Retinal pigment epithelial cell (primary cell): ENCODE results near the gene MYORG.
"Not testable (repeated sequence)": the region's sequence is repeated elsewhere in the genome, so short reads cannot be mapped to it uniquely, and the experiment has no call there.

Experiments used
- DNase-seq: peaks from one replicate; pipeline ENCODE4 v3.0.0-alpha.2; 2010; ENCODE audit warnings: low read depth
- H3K4me3 ChIP-seq: 2 replicates; pipeline ENCODE4 v1.5.1; 2011; ENCODE audit warnings: mild to moderate bottlenecking, low read length, control low read depth, moderate library complexity
- TF ChIP-seq, protein P1 (sequence below): conservative IDR thresholded peaks from 2 replicates; pipeline ENCODE4 v1.5.1; 2011; ENCODE audit warnings: low read depth, low read length, control low read depth, inconsistent platforms

MYORG gene

DNA sequence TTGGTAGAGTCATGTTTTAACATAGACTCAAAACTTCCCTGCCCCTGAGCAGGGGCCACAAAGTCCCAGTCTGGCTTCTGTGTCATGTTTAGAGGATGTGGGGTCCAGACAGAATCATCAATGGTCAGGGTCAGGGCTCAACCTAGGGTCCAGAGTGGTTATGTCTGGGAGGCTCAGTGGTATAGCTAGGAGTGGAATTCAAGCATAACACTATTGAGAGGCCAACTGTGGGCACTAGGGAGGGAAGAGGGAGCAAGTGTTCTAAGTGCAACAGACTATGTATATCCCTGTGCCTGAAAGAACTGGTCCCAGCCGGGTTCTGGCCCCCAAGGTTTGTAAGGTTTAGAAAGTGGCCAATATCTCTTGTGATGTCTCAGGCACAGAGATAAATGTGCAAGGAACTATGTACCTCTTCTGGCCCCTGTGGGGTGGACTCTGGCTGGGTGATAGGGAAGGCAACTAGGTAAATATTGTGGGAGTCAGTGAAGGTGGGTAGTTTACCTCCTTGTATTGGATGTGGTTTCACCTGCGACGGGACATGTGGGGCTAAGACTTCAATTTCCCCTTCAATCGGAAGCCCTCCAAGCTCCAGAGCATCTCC, 14.0 kb downstream of the MYORG start:
- TF ChIP-seq, protein P1, sequence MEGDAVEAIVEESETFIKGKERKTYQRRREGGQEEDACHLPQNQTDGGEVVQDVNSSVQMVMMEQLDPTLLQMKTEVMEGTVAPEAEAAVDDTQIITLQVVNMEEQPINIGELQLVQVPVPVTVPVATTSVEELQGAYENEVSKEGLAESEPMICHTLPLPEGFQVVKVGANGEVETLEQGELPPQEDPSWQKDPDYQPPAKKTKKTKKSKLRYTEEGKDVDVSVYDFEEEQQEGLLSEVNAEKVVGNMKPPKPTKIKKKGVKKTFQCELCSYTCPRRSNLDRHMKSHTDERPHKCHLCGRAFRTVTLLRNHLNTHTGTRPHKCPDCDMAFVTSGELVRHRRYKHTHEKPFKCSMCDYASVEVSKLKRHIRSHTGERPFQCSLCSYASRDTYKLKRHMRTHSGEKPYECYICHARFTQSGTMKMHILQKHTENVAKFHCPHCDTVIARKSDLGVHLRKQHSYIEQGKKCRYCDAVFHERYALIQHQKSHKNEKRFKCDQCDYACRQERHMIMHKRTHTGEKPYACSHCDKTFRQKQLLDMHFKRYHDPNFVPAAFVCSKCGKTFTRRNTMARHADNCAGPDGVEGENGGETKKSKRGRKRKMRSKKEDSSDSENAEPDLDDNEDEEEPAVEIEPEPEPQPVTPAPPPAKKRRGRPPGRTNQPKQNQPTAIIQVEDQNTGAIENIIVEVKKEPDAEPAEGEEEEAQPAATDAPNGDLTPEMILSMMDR = no peak
- H3K4me3 ChIP-seq = no peak overlapping the region
- DNase-seq = no peak

DNA sequence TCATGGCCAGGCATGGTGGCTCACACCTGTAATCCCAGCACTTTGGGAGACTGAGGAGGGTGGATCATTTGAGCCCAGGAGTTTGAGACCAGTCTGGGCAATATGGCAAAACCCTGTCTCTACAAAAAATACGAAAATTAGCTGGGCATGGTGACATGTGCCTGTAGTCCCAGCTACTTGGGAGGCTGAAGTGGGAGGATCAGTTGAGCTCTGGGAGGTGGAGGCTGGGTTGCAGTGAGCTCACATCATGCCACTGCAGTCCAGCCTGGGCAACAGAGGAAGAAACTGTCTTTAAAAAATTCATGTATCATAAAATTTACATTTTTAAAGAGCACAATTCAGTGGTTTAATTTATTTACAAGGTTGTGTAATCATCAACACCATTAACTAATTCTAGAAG, 23.7 kb downstream of the MYORG start:
- not testable (repeated sequence) for H3K4me3 ChIP-seq, DNase-seq

DNA sequence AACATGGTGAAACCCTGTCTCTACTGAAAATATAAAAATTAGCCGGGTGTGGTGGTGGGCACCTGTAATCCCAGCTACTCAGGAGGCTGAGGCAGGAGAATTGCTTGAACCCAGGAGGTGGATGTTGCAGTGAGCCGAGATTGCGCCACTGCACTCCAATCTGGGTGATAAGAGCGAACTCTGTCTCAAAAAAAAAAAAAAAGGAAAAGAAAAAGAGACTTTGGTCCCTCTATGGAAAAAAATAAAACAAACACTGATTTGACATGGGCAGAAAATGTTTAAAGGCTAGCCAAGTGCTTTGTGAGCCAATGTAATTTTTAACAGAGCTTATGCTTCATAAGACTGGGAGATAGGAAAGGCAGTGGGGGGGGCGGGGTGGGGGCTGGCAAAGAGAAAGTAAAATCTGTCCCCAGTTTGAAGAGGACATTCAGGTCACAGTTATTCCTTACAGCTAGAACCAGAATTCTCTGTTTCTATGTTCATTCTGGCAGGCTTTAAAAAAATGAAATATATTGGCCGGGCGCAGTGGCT, 24.5 kb downstream of the MYORG start:
- H3K4me3 ChIP-seq, DNase-seq: not testable (repeated sequence)

DNA sequence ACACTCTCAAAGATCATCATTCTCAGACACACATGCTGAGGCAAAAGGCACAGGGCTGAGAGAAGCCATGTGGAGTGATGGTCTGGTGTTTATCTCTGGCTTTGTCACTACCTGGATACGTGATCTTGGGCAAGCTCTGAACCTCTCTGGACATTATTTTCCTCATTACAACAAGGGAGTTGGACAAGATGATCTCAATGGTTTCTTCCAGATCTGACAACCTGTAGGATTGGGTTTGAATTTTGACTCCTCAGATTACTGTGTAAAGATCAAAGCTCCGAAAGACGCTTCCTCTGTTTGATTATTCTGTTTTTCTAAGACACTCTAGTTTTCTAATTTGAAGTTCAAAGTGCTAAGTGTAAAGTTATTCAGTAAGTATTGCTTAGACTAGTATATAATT, 27.4 kb downstream of the MYORG start:
- no peak overlapping the region for H3K4me3 ChIP-seq
- DNase-seq = no peak
- TF ChIP-seq, protein P1 = no peak

DNA sequence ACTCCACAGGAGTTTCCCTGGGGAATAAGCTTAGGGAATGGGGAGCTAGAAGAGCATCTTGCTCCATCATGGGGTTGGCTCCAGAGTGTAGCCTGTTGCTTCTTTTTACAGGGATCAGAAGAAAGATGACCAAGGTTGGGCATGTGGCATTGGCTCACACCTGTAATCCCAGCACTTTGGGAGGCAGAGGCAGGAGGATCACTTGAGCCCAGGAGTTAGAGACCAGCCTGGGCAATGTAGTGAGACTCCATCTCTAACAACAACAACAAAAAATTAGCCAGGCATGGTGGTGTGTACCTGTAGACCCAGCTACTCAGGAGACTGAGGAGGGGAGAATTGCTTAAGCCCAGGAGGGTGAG, 28.9 kb downstream of the MYORG start:
- no peak overlapping the region for H3K4me3 ChIP-seq
- no peak for DNase-seq
- TF ChIP-seq, protein P1 = no peak

DNA sequence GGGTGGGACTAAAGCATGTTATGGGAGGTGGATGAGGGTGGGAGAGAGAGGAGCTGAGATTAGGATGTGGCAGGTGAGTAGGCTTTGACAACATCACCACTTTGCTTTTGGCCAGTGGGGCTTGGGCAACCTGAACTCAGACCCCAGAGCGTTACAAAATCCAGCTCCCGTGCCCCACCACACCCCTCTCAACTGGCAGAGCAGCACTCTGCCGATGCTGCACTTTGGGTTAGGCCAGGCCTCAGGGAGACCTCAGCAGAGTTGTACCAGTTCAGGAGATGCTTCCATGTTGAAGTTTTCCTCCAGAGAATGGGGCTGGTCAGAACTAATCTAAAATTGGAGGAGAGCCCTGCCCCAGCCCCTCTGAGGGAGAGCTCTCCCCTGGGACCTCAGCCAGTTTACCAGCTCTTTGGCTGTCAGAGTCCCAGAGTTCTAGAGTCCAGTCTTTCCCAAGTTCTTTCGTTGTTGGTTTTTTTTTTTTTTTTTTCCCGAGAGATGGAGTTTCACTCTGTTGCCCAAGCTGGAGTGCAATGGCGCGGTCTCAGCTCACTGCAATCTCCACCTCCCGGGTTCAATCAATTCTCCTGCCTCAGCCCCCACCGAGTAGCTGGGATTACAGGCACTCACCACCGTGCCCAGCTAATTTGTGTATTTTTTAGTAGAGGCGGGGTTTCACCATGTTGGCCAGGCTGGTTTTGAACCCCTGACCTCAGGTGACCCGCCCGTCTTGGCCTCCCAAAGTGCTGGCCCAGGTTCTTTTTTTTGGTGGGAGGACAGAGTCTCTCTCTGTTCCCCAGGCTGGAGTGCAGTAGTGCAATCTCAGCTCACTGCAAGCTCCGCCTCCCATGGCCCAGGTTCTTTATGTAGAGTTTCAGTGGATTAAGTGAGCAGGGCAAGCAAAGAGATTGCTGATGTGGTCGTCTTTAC, 29.6 kb downstream of the MYORG start:
- TF ChIP-seq, protein P1 = no peak
- no peak for DNase-seq

DNA sequence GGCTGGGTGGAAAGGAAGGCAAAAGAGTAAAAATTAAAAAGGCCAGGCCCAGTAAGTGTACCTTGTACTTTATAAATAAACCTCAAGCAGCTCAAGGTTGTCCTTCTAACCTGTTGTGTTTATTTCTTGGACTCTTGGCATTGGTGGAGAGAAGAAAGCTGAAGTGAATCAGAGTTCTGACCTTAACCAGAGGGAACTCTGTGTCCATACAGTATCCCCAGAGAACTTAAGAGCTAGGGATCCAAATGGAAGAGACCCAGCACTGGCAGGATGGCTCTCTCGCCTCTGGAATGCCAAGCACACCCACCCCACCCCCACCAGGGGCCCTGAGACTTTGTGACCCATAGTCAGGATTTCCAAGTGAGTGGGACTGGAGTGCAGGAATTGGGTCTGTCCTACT, 33.1 kb downstream of the MYORG start:
- DNase-seq = no peak
- no peak overlapping the region for H3K4me3 ChIP-seq
- TF ChIP-seq, protein P1 = no peak

More for the DNA sequence above, 29.6 kb downstream of the MYORG start:
- H3K4me3 ChIP-seq = no peak overlapping the region

DNA sequence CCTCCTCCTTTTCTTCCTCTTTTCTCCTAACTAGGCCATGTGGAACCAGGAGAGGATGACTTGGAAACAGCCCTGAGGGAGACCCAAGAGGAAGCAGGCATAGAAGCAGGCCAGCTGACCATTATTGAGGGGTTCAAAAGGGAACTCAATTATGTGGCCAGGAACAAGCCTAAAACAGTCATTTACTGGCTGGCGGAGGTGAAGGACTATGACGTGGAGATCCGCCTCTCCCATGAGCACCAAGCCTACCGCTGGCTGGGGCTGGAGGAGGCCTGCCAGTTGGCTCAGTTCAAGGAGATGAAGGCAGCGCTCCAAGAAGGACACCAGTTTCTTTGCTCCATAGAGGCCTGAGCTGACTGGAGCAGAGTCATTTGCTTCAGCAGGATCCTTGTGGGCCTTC, 33.6 kb downstream of the MYORG start:
- no peak for DNase-seq
- no peak overlapping the region for H3K4me3 ChIP-seq
- TF ChIP-seq, protein P1 = no peak
